Measurements from ENCODE around the gene NME1.
"Not testable (repeated sequence)": the region's sequence is repeated elsewhere in the genome, so short reads cannot be mapped to it uniquely, and the experiment has no call there.

NME1 gene

GRCh38 chr17:51153210-51154072 is at the start of gene NME1:
Gene NME1 (plus strand): TSS chr17:51153559. CDS start chr17:51155655, 2,096 bp downstream.
- DNase-seq, result peak; percentile 99 to 100

GRCh38 chr17:51107778-51108177 is 45.6 kb upstream of the NME1 start:
- no peak for DNase-seq

- DNase-seq, result not testable (repeated sequence)
These were observed 40.8 kb upstream of the NME1 start for GRCh38 chr17:51112303-51113222.

- no peak for DNase-seq
These were observed 38.2 kb upstream of the NME1 start for GRCh38 chr17:51115179-51115578.

- DNase-seq, result peak; percentile 94 to 98
These were observed 34.8 kb upstream of the NME1 start for GRCh38 chr17:51118330-51119195.

GRCh38 chr17:51119415-51120356 is 33.7 kb upstream of the NME1 start:
- DNase-seq, result peak; percentile 21 to 45

GRCh38 chr17:51120357-51120738 is 33.0 kb upstream of the NME1 start:
- DNase-seq, result peak; percentile 52 to 62

GRCh38 chr17:51120739-51121619 is 32.4 kb upstream of the NME1 start, which contains the start of gene SPAG9:
Gene SPAG9 (minus strand): TSS chr17:51120868. CDS start chr17:51120656, 212 bp downstream.
- peak; percentile 97 for DNase-seq

GRCh38 chr17:51121620-51122472 is 31.5 kb upstream of the NME1 start:
- peak; percentile 10 to 28 for DNase-seq

GRCh38 chr17:51122473-51123115 is 30.8 kb upstream of the NME1 start:
- not testable (repeated sequence) for DNase-seq

- no peak for DNase-seq
These were observed 28.5 kb upstream of the NME1 start for GRCh38 chr17:51124640-51125503.

GRCh38 chr17:51128076-51128475 is 25.3 kb upstream of the NME1 start:
- DNase-seq, result no peak

GRCh38 chr17:51132964-51133319 is 20.4 kb upstream of the NME1 start:
- DNase-seq, result no peak

- DNase-seq, result no peak
These were observed 20.0 kb upstream of the NME1 start for GRCh38 chr17:51133365-51133764.

GRCh38 chr17:51135956-51136355 is 17.4 kb upstream of the NME1 start:
- DNase-seq, result no peak

- DNase-seq, result no peak
These were observed 10.8 kb upstream of the NME1 start for GRCh38 chr17:51142597-51142996.

- DNase-seq, result peak; percentile 28 to 64
These were observed 8.9 kb upstream of the NME1 start for GRCh38 chr17:51144266-51145022.

All from NCI-H2081 (cell line).